Duodenal mucosa (tissue), 2 donors: ENCODE results near the gene CDH12.
"Not testable (repeated sequence)": the region's sequence is repeated elsewhere in the genome, so short reads cannot be mapped to it uniquely, and the experiment has no call there.

Experiments used
- H3K27ac ChIP-seq: one replicate; pipeline ENCODE4 v1.7.0; 2013; ENCODE audit warnings: low read depth, low read length
- H3K27me3 ChIP-seq, 2 donors: one replicate each; pipeline ENCODE4 v1.7.0; 2013; ENCODE audit warnings: low read length in 2 of 2, control low read depth in 1 of 2; ENCODE audit not compliant: insufficient read depth in 2 of 2, control insufficient read depth in 1 of 2
- H3K36me3 ChIP-seq, 2 donors: one replicate each; pipeline ENCODE4 v1.7.0; 2013; ENCODE audit warnings: low read length in 2 of 2, control low read depth in 1 of 2; ENCODE audit not compliant: insufficient read depth in 2 of 2, control insufficient read depth in 1 of 2
- H3K4me1 ChIP-seq, 2 donors: one replicate each; pipeline ENCODE4 v1.7.0; 2013; ENCODE audit warnings: low read length in 2 of 2, control low read depth in 1 of 2; ENCODE audit not compliant: insufficient read depth in 2 of 2, control insufficient read depth in 1 of 2
- H3K4me3 ChIP-seq, 2 donors: one replicate each; pipeline ENCODE4 v1.7.0; 2013; ENCODE audit warnings: low read length in 2 of 2, low read depth in 1 of 2
- H3K9ac ChIP-seq, 2 donors: one replicate each; pipeline ENCODE4 v1.7.0; 2013; ENCODE audit warnings: low read length in 2 of 2, low read depth in 1 of 2
- H3K9me3 ChIP-seq, 2 donors: one replicate each; pipeline ENCODE4 v1.7.0; 2013; ENCODE audit warnings: low read length in 2 of 2, control low read depth in 1 of 2; ENCODE audit not compliant: control insufficient read depth in 1 of 2

CDH12 gene

DNA sequence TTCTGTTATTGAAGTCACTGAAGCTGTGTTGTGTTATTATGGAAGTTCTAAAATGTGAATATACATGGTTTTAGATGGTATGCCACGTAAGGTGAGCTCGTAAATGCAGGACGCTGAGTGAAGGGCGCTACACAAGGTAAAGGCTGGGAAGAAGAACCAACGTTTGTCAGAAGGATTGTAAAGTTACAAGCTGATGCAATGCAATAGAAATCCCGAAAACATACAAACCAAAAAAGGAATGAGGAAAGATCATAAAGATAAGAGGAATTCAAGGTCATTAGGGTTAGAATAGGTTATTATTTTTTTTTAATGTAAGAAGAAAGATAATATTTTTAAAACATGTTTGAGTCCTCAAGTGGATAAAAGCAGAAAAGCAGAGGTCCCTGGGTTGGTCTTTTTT lies 538.6 kb downstream of the CDH12 start:
- H3K27ac ChIP-seq: no peak overlapping the region
- H3K4me1 ChIP-seq: no peaks in the 10 kb centered on the region
- H3K27me3 ChIP-seq: no peaks in the 10 kb centered on the region
- no peak overlapping the region for H3K9ac ChIP-seq
- no peaks in the 10 kb centered on the region for H3K36me3 ChIP-seq
- H3K9me3 ChIP-seq: no peaks in the 10 kb centered on the region
- H3K4me3 ChIP-seq: no peak overlapping the region

DNA sequence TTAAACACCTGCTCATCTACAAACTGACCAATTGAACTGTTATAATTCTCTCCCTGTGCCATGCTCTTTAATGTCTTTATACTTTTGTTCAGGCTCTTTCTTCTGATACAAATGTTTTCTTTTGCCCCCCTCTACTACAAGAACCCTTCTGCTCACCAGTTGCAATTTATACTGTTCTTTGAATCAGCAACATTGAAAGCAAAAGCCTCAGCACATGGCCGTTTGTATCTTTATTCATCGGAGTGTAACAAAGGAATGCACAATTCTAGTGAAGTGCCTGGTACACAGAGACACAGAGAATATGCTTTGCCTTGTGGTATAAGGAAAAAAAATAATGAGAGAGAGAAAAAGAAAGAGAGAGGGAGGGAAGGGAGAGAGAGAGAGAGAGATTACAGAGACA lies 547.1 kb downstream of the CDH12 start:
- H3K36me3 ChIP-seq: no peaks in the 10 kb centered on the region
- no peak overlapping the region for H3K27ac ChIP-seq
- H3K9me3 ChIP-seq: no peaks in the 10 kb centered on the region
- H3K9ac ChIP-seq: no peak overlapping the region
- no peaks in the 10 kb centered on the region for H3K27me3 ChIP-seq
- no peaks in the 10 kb centered on the region for H3K4me1 ChIP-seq
- H3K4me3 ChIP-seq: no peak overlapping the region

DNA sequence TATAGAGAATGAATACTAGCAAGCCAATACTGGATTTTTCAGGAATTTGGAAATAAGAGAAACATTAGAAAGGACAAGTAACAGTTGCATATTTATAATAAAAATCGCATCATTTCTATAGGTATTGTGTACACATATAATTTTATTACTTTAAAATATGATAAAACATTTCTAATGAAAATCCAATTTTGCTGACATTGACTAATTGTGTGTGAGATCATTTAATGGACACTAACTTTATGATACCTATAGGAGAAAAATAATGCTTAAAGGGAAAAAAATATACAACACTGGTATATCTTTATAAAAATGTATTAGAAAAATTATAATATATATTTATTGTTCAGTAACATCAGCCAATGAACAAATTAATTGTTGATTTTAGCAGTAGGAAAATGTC lies 557.3 kb downstream of the CDH12 start:
- no peak overlapping the region for H3K4me3 ChIP-seq
- H3K36me3 ChIP-seq: no peaks in the 10 kb centered on the region
- no peak overlapping the region for H3K9ac ChIP-seq
- no peaks in the 10 kb centered on the region for H3K27me3 ChIP-seq
- peaks cover 6 to 15% of the 10 kb centered on the region in 2 donors for H3K9me3 ChIP-seq
- no peaks in the 10 kb centered on the region for H3K4me1 ChIP-seq
- no peak overlapping the region for H3K27ac ChIP-seq

DNA sequence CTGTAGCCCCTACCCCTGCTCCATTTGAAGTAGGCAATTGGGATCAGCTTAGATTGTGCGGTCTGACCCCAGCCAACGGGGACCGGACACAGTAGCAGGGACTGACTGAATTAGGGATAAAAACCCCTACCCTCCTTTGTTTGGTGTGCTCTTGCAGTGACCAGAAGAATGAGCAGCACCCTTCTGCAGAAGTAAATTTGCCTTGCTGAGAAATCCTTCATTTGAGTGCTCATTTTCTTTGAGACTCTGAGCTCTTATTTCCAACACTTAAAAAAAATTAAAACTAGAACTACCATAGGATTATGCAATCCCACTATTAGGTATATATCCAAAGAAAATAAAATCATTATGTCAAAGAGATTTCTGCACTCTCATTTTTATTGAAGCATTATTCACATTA lies 560.0 kb downstream of the CDH12 start:
- no peaks in the 10 kb centered on the region for H3K4me1 ChIP-seq
- peaks cover 6 to 20% of the 10 kb centered on the region in 2 donors for H3K9me3 ChIP-seq
- no peak overlapping the region for H3K27ac ChIP-seq
- H3K27me3 ChIP-seq: no peaks in the 10 kb centered on the region
- no peaks in the 10 kb centered on the region for H3K36me3 ChIP-seq
- no peak overlapping the region for H3K4me3 ChIP-seq
- no peak overlapping the region for H3K9ac ChIP-seq

DNA sequence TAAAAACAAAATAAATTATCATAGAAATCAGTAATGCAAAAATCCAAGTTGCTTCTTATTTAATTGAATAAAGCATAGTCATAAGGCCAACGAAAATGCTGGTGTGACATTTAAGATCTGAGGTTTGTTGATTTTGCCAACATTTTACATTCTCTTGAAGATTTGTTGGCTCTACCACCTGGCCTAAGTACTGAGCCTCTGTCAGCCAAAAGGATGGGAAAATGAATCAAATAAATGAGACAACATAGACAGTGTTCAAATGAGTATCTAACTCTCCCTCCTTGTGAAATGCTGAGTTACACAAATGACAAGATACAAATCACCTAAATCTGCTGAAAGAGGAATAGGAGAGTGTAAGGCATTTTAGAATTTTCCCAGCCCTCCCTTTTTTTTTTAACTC lies 575.0 kb downstream of the CDH12 start:
- H3K36me3 ChIP-seq: no peaks in the 10 kb centered on the region
- H3K27ac ChIP-seq: no peak overlapping the region
- H3K27me3 ChIP-seq: no peaks in the 10 kb centered on the region
- H3K9ac ChIP-seq: no peak overlapping the region
- no peak overlapping the region for H3K4me3 ChIP-seq
- no peaks in the 10 kb centered on the region for H3K4me1 ChIP-seq
- no peaks in the 10 kb centered on the region for H3K9me3 ChIP-seq

DNA sequence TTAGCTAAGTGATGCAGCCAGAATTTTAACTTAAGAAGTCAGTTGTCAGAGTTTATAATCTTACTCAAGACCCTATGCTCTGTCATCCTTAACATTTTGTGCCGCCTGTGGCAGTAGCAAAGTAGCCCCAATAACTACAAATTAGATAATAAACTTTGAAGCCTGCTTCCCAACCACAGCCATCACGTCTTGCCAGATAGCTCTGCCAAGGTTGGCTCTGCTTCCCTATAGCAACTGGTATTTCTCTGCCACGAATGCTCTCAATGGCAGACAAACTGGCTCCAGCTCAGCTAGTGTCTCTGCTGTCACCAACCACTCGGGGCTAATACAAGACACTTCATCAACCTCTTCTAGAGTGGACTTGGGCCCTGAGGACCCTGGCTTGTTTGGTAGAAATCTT lies 576.1 kb downstream of the CDH12 start:
- H3K27ac ChIP-seq: no peak overlapping the region
- no peak overlapping the region for H3K4me3 ChIP-seq
- H3K27me3 ChIP-seq: no peaks in the 10 kb centered on the region

DNA sequence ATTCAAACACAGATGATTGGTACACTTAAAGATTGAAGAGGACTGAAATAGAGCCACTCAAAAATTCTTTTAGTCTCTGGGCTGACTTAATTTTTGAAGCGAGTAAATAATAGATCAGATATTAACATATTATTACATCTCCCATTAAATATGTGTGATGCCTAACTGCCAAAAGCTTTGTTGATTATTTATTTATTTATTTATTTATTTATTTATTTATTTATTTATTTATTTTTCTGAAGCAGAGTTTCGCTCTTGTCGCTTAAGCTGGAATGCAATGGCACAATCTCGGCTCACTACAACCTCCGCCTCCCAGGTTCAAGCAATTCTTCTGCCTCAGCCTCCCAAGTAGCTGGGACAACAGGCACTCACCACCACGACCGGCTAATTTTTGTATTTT lies 587.3 kb downstream of the CDH12 start:
- not testable (repeated sequence) for H3K27me3 ChIP-seq, H3K36me3 ChIP-seq, H3K4me1 ChIP-seq, H3K9ac ChIP-seq, H3K27ac ChIP-seq, H3K4me3 ChIP-seq, H3K9me3 ChIP-seq

More for the DNA sequence above, 576.1 kb downstream of the CDH12 start:
- Histone ChIP-seq H3K36me3 (no peaks in the 10 kb centered on the region), H3K9me3 (no peaks in the 10 kb centered on the region), H3K4me1 (no peaks in the 10 kb centered on the region), H3K9ac (no peak overlapping the region)

DNA sequence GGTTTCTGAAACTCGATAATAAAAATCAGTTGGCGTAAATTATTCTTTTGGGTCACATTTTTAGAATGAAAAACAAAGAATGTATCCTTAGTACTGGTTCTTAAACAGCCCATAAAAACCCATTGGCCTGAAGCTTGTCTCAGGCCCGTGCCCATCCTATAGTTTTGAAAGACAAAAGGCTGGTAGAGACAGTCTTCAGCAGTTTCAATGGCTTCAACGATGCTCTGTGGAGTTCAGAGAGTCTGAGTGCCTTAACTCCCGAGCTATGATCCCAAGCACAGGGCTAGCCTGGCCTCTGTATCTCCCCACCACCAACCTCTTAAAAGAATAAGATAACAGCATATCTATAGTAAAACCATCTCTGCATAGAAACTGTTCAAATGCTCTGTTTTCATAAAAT lies 595.0 kb downstream of the CDH12 start:
- Histone ChIP-seq H3K4me3 (no peak overlapping the region), H3K36me3 (no peaks in the 10 kb centered on the region), H3K27ac (no peak overlapping the region), H3K27me3 (no peaks in the 10 kb centered on the region), H3K9me3 (no peaks in the 10 kb centered on the region), H3K4me1 (no peaks in the 10 kb centered on the region), H3K9ac (no peak overlapping the region)

DNA sequence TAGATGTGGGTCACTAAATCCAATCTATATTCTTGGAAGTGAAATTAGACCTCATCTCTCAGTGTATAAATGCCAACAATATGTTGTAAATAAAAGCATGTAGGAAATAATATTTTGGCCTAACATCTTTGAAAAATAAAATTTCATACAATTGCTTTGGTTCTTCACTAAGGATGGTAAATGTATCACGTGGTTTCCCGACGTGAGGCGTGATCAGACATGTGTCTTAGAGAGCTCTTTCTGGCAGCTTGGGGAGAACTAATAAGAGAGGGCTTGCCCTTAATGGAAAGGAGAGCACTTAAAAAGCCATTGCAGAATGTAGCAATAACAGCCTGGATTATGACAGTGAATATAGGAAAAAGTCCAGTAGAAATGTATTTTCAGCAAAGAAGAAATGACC lies 602.6 kb downstream of the CDH12 start:
- Histone ChIP-seq H3K27ac (no peak overlapping the region), H3K9me3 (no peaks in the 10 kb centered on the region), H3K4me1 (no peaks in the 10 kb centered on the region), H3K9ac (no peak overlapping the region), H3K36me3 (no peaks in the 10 kb centered on the region), H3K4me3 (no peak overlapping the region), H3K27me3 (no peaks in the 10 kb centered on the region)

DNA sequence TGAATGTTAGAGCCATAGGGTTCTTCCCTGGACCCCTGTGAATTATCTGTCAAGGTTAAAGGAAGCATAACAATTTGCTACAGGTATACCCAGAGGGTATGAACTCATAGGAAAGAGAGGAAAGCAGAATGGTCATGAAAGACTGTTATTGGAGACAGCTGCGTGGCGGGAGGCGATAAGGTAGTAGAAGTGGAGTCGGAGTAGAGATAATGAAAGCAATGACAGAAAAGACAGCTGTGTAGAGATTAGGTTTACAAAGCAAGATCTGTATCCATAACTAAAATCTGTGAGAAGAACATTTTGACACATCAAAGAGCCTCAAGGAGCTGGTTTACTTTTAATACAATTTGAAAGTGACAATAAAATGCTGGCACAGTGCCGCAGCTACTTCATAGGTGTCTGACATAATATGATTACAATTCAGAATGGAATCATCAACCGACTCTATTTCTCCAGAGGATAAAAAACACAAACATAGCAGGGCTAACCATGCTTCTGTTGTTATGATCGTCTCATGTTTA lies 603.9 kb downstream of the CDH12 start:
- Histone ChIP-seq H3K4me3 (no peak overlapping the region), H3K9ac (no peak overlapping the region), H3K4me1 (no peaks in the 10 kb centered on the region), H3K27me3 (no peaks in the 10 kb centered on the region), H3K27ac (no peak overlapping the region), H3K36me3 (no peaks in the 10 kb centered on the region), H3K9me3 (no peaks in the 10 kb centered on the region)

DNA sequence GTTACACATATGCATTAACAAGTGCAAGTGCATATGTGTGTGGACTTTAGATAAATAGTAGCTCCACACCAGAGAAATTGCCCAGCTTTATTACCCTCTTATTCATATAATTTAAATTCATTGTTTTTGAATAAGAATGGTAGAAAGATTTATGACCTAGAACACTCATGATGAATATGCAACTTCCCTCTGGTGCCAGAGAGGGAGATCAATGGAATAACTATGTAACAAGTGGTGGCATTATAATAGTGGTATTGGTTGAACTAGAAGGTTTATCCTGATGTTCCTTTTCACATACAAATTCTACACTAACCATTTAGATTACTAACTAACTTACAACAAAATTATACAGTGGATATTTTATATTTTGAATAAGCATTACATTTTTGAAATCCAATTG lies 607.4 kb downstream of the CDH12 start:
- Histone ChIP-seq H3K36me3 (no peaks in the 10 kb centered on the region), H3K9me3 (no peaks in the 10 kb centered on the region), H3K9ac (no peak overlapping the region), H3K27me3 (no peaks in the 10 kb centered on the region), H3K4me1 (no peaks in the 10 kb centered on the region), H3K27ac (no peak overlapping the region), H3K4me3 (no peak overlapping the region)
